ENCODE data around the gene NAT8L.

Gene NAT8L

DNA sequence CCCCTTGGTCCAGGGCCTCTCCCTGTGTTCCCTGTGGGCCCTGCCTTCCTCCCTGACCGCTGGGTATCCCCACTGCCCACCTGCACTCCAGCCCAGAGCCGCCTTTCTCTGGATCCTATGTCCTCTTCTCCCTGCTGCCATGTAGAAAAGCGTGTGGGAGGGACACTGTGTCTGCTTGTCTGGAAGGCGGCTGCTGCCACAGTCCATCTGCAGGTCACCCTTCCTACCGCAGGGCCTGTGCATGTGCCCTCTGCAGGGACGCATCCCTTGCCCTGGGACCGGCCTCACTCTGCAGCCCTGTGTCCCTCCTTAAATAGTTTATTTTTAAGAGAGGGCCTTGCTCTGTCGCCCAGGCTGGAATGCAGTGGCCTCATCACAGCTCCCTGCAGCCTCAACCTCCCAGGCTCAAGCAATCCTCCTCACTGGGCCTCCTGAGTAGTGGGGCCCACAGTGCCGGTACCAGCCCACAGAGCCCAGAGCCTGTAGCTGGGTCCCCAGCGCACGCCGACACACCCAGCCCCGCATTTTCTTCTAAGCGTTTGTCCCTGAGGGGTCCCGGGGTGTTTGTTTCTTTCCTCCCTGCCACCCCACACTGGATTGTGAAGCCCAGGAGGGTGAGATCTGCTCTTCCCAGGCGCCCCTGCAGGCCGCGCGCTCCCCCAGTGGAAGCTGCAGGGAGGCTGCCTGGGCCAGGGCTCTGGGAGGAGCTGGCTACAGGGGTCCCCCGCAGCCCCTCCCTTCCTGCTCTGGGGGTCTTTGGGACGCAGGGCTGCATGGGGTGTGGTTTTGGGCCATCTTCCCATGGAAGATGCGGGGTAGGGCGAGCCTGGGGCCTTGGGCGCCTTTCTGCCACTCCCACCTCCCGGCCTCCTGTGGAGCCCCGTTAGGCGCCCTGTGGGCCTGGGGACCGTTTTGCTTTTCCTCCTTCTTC, 12.8 kb upstream of the NAT8L start:
- TF ChIP-seq, protein P1, sequence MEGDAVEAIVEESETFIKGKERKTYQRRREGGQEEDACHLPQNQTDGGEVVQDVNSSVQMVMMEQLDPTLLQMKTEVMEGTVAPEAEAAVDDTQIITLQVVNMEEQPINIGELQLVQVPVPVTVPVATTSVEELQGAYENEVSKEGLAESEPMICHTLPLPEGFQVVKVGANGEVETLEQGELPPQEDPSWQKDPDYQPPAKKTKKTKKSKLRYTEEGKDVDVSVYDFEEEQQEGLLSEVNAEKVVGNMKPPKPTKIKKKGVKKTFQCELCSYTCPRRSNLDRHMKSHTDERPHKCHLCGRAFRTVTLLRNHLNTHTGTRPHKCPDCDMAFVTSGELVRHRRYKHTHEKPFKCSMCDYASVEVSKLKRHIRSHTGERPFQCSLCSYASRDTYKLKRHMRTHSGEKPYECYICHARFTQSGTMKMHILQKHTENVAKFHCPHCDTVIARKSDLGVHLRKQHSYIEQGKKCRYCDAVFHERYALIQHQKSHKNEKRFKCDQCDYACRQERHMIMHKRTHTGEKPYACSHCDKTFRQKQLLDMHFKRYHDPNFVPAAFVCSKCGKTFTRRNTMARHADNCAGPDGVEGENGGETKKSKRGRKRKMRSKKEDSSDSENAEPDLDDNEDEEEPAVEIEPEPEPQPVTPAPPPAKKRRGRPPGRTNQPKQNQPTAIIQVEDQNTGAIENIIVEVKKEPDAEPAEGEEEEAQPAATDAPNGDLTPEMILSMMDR (IDR thresholded peaks at IDR 0.05; ENCODE audit: extremely low read depth, insufficient read depth, missing control alignments) = no peak
- no peak for DNase-seq (ENCODE audit: low spot score)
- in situ Hi-C loops (cut with MboI; ENCODE audit: low pct_unique_long_range_greater_than_20kb, low sequenced_read_pairs, unreplicated experiment) = no loop called here

DNA sequence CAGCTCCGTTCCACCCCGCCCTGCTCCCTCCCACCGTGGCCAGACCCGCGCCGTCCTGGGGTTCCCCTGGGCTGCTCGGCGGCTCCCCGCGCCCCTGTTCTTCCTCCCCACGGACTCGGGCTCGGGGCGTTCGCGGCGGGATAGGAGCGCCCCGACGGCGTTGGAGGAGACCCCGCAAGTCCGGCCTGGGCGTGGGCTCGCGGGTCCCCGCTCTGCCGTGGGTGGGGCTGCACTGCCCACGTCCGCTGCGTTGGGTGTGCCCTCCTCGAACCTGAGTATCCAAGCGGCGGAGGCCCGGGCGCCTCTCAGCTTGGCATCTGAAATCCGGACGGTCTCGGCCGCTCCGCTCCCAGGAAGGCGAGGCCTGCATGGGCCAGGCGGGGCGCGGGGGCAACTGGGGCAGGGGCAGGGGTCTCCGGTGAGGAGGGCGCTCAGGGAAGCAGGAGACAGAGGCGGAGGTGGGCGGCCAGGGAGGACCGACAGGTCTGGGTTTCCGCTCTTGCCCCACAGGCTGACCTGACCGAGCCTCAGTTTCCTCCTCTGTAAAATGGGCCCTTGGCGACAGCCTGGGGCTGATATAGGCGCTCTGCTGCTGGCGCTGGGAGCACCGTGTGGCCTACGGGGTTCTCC, 12.0 kb upstream of the NAT8L start:
- DNase-seq (ENCODE audit: low spot score) = no peak

GRCh38 chr4:2047781-2048581, 11.1 kb upstream of the NAT8L start:
- in situ Hi-C loops (cut with MboI; ENCODE audit: low pct_unique_long_range_greater_than_20kb, low sequenced_read_pairs, unreplicated experiment) = no loop called here
- TF ChIP-seq, protein P1 (IDR thresholded peaks at IDR 0.05; ENCODE audit: extremely low read depth, insufficient read depth, missing control alignments) = no peak
- no peak for DNase-seq (ENCODE audit: low spot score)

More for the DNA sequence above, 12.0 kb upstream of the NAT8L start:
- in situ Hi-C loops (cut with MboI; ENCODE audit: low pct_unique_long_range_greater_than_20kb, low sequenced_read_pairs, unreplicated experiment) = no loop called here
- TF ChIP-seq, protein P1 (IDR thresholded peaks at IDR 0.05; ENCODE audit: extremely low read depth, insufficient read depth, missing control alignments) = no peak

DNA sequence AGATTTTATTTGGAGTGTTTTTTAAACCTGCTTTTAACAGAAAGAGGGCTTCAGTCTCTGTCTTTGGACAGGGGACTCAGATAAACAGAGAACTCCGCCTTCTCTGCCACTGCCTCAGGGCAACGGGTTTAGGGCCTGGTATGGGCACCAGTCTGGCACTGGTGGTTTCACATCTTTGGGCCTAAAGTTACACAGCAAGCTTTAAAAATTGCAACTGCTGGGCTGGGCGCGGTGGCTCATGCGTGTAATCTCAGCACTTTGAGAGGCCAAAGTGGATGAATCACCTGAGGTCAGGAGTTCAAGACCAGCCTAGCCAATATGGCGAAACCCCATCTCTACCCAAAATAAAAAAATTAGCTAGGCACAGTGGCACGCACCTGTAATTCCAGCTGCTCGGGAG, 10.3 kb upstream of the NAT8L start:
- DNase-seq (ENCODE audit: low spot score) = no peak
- TF ChIP-seq, protein P1 (IDR thresholded peaks at IDR 0.05; ENCODE audit: extremely low read depth, insufficient read depth, missing control alignments) = no peak
- in situ Hi-C loops (cut with MboI; ENCODE audit: low pct_unique_long_range_greater_than_20kb, low sequenced_read_pairs, unreplicated experiment) = no loop called here

GRCh38 chr4:2049381-2049780, 9.7 kb upstream of the NAT8L start:
- DNase-seq (ENCODE audit: low spot score) = no peak
- TF ChIP-seq, protein P1 (IDR thresholded peaks at IDR 0.05; ENCODE audit: extremely low read depth, insufficient read depth, missing control alignments) = no peak
- in situ Hi-C loops (cut with MboI; ENCODE audit: low pct_unique_long_range_greater_than_20kb, low sequenced_read_pairs, unreplicated experiment) = no loop called here

GRCh38 chr4:2049811-2050210, 9.3 kb upstream of the NAT8L start:
- no peak for DNase-seq (ENCODE audit: low spot score)
- in situ Hi-C loops (cut with MboI; ENCODE audit: low pct_unique_long_range_greater_than_20kb, low sequenced_read_pairs, unreplicated experiment) = no loop called here
- TF ChIP-seq, protein P1 (IDR thresholded peaks at IDR 0.05; ENCODE audit: extremely low read depth, insufficient read depth, missing control alignments) = no peak
